SK-N-SH (cell line): ENCODE measurements around the gene GEMIN7.

Source experiments
- EP300 ChIP-seq, 2 experiments: IDR thresholded peaks; 2 replicates each; pipeline versions ENCODE4 v1.4.0 to v1.6.1; 2012; ENCODE audit warnings: borderline replicate concordance in 1 of 2, low read depth in 1 of 2, low read length in 1 of 2
- EZH2phosphoT487 ChIP-seq: fragments of 200-600 bp; sonication (generic); IDR thresholded peaks from 2 replicates; pipeline ENCODE4 v1.6.1; 2017; ENCODE audit warnings: low read depth, mixed run types, mild to moderate bottlenecking, antibody characterized with exemption, moderate library complexity, borderline replicate concordance
- NRF1 ChIP-seq: IDR thresholded peaks from 2 replicates; pipeline ENCODE4 v1.6.1; 2012; ENCODE audit warnings: low read depth, mild to moderate bottlenecking, low read length
- POLR2AphosphoS5 ChIP-seq: IDR thresholded peaks from 2 replicates; pipeline ENCODE4 v1.6.1; 2012; ENCODE audit warnings: low read depth, low read length
- REST ChIP-seq: IDR thresholded peaks from 2 replicates; pipeline ENCODE4 v1.6.1; 2012; ENCODE audit warnings: mild to moderate bottlenecking, low read depth, low read length, moderate library complexity
- ZBTB33 ChIP-seq: IDR thresholded peaks from 2 replicates; pipeline ENCODE4 v1.4.0; 2012; ENCODE audit warnings: low read depth, borderline replicate concordance
- TF ChIP-seq, protein P1 (sequence below): fragments of 200-600 bp; sonication (generic); IDR thresholded peaks from 2 replicates; pipeline ENCODE4 v1.6.1; 2017; ENCODE audit warnings: antibody characterized with exemption, mild to moderate bottlenecking, moderate library complexity

- TF ChIP-seq POLR2AphosphoS5 (no peak), ZBTB33 (no peak), EP300 (IDR thresholded peaks at IDR 0.05; ENCODE audit: borderline replicate concordance in 1 of 2, low read depth in 1 of 2, low read length in 1 of 2) (no peak), EZH2phosphoT487 (no peak), REST (no peak), NRF1 (no peak)
- TF ChIP-seq, protein P1, sequence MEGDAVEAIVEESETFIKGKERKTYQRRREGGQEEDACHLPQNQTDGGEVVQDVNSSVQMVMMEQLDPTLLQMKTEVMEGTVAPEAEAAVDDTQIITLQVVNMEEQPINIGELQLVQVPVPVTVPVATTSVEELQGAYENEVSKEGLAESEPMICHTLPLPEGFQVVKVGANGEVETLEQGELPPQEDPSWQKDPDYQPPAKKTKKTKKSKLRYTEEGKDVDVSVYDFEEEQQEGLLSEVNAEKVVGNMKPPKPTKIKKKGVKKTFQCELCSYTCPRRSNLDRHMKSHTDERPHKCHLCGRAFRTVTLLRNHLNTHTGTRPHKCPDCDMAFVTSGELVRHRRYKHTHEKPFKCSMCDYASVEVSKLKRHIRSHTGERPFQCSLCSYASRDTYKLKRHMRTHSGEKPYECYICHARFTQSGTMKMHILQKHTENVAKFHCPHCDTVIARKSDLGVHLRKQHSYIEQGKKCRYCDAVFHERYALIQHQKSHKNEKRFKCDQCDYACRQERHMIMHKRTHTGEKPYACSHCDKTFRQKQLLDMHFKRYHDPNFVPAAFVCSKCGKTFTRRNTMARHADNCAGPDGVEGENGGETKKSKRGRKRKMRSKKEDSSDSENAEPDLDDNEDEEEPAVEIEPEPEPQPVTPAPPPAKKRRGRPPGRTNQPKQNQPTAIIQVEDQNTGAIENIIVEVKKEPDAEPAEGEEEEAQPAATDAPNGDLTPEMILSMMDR, result no peak
Measured at GRCh38 chr19:45032421-45032820, 46.6 kb upstream of the GEMIN7 start.
